Skin epidermis (tissue), 12 donors: ENCODE measurements around the gene FAM149B1.
"Not testable (repeated sequence)": the region's sequence is repeated elsewhere in the genome, so short reads cannot be mapped to it uniquely, and the experiment has no call there.

Source experiments
- H3K27ac ChIP-seq, 21 experiments: fragments of 200-600 bp; sonication (generic) in 11 of 21; one replicate each; pipeline ENCODE4 v1.5.0; 2020; ENCODE audit warnings: mild to moderate bottlenecking in 3 of 21, inconsistent platforms in 2 of 21, moderate library complexity in 2 of 21
- H3K4me3 ChIP-seq, 7 experiments: fragments of 200-600 bp; sonication (generic) in 2 of 7; one replicate each; pipeline ENCODE4 v1.5.0; 2020; ENCODE audit warnings: inconsistent platforms in 2 of 7, mild to moderate bottlenecking in 2 of 7, moderate library complexity in 1 of 7

The FAM149B1 gene

DNA sequence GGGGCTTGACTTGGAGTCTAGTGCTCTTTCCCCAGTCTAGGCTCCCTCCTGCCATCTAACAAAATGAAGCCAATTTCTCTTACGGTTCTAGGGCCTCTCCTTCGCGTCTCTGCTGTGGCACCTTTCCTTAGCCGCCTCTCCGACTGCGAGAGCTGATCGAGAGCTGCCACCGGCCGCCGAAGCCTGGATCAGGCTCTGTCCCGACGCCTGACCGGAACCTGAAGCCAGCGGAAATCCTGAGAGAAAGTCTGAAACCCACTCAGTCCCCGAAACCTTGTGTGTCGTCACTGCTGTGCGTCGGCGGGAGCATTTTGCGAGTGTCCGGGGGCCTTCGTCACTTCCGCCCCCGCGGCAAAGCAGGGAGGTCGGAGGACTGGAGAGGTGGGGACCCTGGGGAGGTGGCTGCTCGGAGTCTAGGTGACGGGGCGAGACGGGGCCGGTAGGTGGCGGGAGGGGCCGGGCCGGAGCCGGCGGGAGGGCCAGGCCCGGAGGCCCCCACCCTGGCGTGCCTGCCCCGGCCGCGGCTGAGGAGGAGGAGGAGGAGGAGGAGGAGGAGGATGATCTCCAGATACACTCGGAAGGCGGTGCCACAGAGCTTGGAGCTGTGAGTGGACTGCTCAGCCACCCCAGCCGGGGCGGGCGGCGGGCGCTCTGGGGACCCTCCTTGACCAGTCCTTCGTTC, at the start of gene FAM149B1, which contains the start of gene ECD:
FAM149B1 (plus strand) TSS at position 337 of the 682 bp plus-strand sequence; CDS start at position 558, 221 bp downstream.
ECD (minus strand) TSS at position 226 of the 682 bp plus-strand sequence. CDS start 4,071 bp downstream, outside the sequence.
- H3K27ac ChIP-seq = peak within 1 kb of the TSS; percentile 82 to 99 (median 95)
- peak within 1 kb of the TSS; percentile 56 to 98 (median 88) for H3K4me3 ChIP-seq

- Histone ChIP-seq H3K27ac (no peak overlapping the region), H3K4me3 (no peak overlapping the region)
These were observed 48.5 kb upstream of the FAM149B1 start for GRCh38 chr10:73119457-73119856.

DNA sequence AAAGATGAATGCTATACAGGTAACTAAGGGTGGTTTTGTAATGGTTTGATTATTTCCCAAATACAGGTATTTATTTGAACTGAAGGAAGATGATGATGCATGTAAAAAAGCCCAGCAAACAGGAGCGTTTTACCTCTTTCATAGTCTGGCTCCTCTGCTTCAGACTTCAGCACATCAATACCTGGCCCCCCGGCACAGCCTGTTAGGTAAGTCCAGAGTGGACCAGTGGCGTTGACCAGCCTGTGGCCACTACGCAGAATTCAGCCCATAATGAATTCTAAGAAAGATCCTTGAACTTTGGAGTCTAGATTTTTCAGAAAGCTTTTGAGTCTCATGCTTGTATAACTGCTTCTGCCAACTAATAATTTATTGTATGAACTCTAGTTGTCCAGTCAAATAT, 48.0 kb upstream of the FAM149B1 start:
- Histone ChIP-seq H3K4me3 (no peak overlapping the region), H3K27ac (no peak overlapping the region)

DNA sequence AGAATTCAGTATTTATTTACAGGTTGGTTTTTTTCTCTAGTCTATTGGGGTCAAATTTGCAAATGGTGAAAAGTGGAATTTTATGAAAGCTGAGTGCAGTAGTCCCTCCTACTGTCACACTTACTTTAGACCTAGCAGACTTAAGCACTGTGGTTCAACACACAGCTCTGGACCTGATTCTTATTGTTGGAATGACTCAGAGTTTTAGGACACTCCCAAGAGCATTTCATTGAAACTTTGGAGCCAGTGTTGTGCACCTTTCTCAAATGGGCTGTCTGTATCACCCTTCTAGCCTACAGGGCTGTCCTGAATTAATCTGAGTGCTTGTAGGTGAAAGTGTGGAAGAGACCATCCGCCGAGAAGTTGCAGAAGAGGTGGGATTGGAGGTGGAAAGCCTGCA, 41.6 kb upstream of the FAM149B1 start:
- Histone ChIP-seq H3K4me3 (no peak overlapping the region), H3K27ac (no peak overlapping the region)

DNA sequence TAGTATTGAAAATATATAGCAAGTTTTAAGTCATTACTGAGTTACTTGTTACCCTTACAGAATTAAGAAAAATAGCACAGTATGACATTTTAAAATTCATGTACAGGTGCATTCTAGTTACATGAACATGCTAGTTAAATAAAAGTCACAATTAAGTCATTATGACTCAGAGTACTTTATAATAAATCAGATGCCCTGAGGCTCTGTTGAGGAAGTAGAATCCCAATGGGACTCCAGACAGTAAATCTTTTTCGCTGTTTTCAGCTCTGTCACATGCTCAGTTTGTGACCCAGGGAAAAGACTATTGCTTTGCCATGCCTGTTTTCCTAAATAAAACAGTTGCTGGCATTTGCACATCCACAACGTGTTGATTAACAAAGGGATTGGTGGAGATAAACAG, 36.6 kb upstream of the FAM149B1 start:
- Histone ChIP-seq H3K4me3 (no peak overlapping the region), H3K27ac (no peak overlapping the region)

GRCh38 chr10:73131913-73132686, 35.8 kb upstream of the FAM149B1 start:
- Histone ChIP-seq H3K27ac (no peak overlapping the region), H3K4me3 (no peak overlapping the region)

- H3K4me3 ChIP-seq = no peak overlapping the region
- H3K27ac ChIP-seq = no peak overlapping the region
These were observed 33.2 kb upstream of the FAM149B1 start for GRCh38 chr10:73134727-73135126.

DNA sequence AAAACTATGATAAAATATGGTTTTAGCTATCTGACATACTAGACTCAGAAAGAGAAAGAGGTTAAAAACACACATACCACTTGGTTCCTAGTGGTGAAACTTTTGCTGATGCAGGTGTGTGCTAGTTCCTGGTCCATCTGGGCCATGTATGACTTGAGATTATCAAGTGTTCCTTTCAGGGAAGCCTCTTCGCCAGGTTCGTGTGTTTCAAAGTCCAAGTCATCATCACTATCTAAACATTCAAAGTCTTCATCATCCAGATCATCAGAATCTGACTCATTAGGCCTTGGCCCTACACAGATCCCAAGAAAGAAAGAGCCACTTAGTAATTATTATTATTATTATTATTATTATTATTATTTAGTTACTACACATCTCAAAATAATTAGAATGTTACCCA, 31.3 kb upstream of the FAM149B1 start:
- H3K4me3 ChIP-seq = no peak overlapping the region

DNA sequence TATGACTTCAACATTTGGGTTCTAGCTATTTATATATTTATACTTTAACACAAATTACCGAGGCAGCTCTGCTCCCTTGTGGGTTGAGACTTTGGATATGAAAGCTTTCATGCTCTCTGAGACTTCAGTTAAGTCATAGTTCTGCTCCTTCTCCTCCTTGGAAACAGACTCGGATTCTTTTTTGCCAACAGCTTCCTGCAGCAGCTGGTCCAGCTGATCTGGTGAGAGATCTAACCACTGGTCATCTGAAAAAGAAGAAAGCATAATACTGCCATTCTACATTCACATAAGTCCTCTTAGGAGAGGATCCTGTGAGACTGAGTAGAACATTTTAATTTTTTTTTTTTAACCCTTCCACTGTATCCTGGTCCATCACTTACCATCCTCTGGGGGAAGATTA, 28.7 kb upstream of the FAM149B1 start:
- Histone ChIP-seq H3K27ac (no peak overlapping the region), H3K4me3 (no peak overlapping the region)

More for the DNA sequence above, 31.3 kb upstream of the FAM149B1 start:
- no peak overlapping the region for H3K27ac ChIP-seq

DNA sequence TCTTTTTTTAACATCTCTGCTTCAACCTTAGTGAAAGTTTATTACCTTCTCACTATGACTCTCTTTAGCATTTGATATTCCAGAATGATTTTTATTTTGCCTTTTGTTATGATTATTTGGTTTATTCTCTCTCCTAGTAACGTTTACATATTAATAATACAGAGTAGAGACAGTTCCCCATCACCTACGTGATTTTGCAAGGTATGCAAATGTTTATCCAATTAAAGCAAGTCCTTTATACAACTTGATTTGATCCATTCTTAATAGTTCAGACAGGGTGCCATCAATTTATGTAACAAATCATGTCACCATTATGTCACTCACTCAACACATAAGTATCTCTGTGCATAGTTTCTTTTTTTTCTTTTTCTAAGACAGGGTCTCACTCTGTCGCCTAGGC, 26.3 kb upstream of the FAM149B1 start:
- Histone ChIP-seq H3K4me3 (no peak overlapping the region), H3K27ac (no peak overlapping the region)

DNA sequence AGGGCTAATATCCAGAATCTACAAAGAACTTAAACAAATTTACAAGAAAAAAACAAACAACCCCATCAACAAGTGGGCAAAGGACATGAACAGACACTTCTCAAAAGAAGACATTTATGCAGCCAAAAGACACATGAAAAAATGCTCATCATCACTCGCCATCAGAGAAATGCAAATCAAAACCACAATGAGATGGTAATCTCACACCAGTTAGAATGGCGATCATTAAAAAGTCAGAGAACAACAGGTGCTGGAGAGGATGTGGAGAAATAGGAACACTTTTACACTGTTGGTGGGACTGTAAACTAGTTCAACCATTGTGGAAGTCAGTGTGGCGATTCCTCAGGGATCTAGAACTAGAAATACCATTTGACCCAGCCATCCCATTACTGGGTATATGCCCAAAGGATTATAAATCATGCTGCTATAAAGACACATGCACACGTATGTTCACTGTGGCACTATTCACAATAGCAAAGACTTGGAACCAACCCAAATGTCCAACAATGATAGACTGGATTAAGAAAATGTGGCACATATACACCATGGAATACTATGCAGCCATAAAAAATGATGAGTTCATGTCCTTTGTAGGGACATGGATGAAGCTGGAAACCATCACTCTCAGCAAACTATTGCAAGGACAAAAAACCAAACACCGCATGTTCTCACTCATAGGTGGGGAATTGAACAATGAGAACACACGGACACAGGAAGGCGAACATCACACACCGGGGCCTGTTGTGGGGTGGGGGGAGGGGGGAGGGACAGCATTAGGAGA, 17.1 kb upstream of the FAM149B1 start:
- not testable (repeated sequence) for H3K27ac ChIP-seq

DNA sequence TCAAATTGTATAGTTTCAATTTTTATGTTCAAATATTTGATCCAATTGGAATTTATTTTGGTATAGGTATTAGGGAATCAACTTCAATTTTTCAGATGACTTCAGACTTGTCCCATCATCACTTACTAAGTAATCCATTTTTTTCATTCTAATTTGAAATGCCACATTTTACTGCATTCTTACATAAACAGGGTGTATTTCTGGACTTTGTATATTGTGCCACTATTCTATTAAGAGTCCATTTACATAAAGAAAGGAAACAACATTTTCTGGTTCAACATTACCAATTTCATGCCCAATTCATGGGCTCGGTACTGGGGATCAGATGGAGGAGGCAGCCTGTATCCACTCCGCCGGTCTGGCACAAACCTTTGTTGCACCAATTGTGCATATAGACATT, 15.9 kb upstream of the FAM149B1 start:
- H3K4me3 ChIP-seq = no peak overlapping the region
- no peak overlapping the region for H3K27ac ChIP-seq

More for the DNA sequence above, 17.1 kb upstream of the FAM149B1 start:
- not testable (repeated sequence) for H3K4me3 ChIP-seq

GRCh38 chr10:73156054-73156453, 11.9 kb upstream of the FAM149B1 start:
- Histone ChIP-seq H3K4me3 (no peak overlapping the region), H3K27ac (no peak overlapping the region)

- no peak overlapping the region for H3K27ac ChIP-seq
These were observed 8.8 kb upstream of the FAM149B1 start for GRCh38 chr10:73159038-73159648.

DNA sequence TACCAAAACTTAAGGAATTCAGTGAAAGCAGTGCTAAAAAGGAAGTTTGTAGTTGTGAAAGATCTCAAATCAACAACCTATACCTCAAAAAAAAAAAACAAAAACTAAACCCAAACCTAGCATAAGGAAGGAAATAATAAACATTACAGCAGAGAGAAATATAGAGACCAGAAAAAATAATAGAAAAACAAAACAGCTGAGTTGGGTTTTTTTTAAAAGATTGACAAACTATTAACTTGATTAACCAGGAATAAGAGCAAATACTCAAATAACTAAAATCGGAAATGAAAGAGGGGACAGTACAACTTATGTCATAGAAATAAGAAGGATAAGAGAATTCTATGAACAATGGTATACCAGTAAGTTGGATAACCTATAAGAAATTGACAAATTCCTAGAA, 6.8 kb upstream of the FAM149B1 start:
- Histone ChIP-seq H3K27ac (no peak overlapping the region), H3K4me3 (no peak overlapping the region)

More at GRCh38 chr10:73159038-73159648, 8.8 kb upstream of the FAM149B1 start:
- H3K4me3 ChIP-seq = no peak overlapping the region

DNA sequence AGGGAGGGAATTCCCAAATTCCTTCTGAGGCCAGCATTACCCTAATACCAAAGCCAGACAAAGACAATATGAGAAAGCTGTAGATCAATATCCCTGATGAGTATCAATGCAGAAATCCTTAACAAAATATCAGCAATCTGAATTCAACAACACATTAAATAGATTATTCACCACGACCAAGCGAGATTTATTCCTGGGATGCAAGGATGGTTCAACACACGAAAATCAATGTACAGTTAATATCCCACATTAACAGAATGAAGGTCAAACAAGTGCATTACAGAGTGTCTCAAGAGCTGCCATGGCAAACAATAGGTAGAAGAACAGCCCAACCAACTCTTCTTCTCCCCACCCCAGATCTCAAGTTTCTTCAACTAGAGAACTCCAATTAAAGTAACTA, 6.3 kb upstream of the FAM149B1 start:
- Histone ChIP-seq H3K27ac (no peak overlapping the region), H3K4me3 (no peak overlapping the region)

GRCh38 chr10:73163096-73163495, 4.8 kb upstream of the FAM149B1 start:
- Histone ChIP-seq H3K27ac (peak overlapping the region in 1 of 21 experiments; percentile 8), H3K4me3 (no peak overlapping the region)

DNA sequence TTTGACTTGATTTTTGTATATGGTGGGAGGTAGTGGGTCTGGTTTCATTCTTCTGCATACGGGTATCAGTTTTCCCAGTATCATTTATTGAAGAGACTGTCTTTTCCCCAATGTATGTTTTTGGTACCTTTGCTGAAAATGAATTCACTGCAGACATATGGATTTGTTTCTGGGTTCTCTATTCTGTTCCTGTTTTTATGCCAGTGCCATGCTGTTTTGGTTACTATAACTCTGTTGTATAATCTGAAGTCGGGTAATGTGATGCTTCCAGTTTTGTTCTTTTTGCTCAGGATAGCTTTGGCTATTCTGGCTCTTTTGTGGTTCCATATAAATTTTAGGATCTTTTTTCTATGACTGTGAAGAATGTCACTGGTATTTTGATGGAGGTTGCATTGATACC, 947 bp upstream of the FAM149B1 start:
- Histone ChIP-seq H3K4me3 (peak overlapping the region; percentile 56 to 98 (median 88)), H3K27ac (peak overlapping the region in 10 of 21 experiments; percentile 93 to 99 (median 97))

DNA sequence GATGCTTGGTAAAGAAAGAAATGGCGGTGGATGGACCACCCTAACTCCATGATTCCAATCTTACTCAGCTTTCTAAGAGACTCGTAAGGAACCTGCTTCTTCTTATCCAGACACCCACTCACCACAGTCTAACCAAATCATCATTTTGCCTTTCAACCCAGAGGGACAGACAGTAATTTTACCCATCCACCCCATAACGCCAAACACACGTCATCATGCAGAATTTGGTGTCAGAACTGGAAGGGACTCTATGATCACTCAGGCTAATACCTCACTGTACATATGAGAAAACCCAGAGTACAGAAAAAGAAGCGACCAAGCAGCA, 499 bp upstream of the FAM149B1 start:
- H3K27ac ChIP-seq = peak overlapping the region; percentile 82 to 99 (median 95)
- H3K4me3 ChIP-seq = peak overlapping the region; percentile 56 to 98 (median 88)

DNA sequence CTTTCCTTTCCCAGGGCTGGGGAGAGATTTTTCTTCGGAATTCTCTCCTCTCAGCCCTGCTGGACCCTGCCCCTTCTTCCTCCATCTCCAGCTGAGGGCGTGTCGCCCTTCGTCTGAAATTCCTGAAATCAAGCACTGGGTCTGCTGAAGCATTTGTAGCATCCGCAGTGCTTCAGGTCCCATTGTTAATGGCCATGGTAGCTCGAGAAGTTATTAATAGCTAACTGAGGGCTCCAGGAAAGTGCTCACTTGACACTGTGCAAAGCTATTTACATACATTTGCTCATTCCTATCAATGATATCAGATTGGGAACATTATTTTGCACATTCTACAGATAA, 515 bp downstream of the FAM149B1 start:
- H3K4me3 ChIP-seq = peak overlapping the region; percentile 56 to 98 (median 88)
- peak overlapping the region; percentile 82 to 99 (median 95) for H3K27ac ChIP-seq
